ENCODE results near the gene ZFHX3.

Gene ZFHX3

DNA sequence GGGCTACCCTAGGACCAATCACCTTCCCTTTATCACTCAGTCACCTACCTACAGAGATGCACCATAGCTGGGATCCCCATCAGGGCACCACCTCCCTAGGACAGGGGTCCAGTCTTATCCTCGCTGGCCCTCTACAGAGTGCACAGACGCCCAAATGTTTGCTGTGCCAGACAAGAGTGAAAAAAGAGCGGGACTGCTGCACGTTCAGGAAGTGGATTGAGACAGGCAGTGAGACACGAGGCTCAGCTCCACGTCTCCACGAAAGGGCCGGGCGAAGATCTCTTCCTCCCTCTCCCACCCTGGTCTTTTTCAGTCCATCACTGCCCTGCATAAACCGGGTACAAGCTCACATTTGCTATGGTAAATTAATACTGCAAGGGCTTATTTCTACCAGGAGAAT is 95.5 kb downstream of the ZFHX3 start:
- TF ChIP-seq, protein P1, sequence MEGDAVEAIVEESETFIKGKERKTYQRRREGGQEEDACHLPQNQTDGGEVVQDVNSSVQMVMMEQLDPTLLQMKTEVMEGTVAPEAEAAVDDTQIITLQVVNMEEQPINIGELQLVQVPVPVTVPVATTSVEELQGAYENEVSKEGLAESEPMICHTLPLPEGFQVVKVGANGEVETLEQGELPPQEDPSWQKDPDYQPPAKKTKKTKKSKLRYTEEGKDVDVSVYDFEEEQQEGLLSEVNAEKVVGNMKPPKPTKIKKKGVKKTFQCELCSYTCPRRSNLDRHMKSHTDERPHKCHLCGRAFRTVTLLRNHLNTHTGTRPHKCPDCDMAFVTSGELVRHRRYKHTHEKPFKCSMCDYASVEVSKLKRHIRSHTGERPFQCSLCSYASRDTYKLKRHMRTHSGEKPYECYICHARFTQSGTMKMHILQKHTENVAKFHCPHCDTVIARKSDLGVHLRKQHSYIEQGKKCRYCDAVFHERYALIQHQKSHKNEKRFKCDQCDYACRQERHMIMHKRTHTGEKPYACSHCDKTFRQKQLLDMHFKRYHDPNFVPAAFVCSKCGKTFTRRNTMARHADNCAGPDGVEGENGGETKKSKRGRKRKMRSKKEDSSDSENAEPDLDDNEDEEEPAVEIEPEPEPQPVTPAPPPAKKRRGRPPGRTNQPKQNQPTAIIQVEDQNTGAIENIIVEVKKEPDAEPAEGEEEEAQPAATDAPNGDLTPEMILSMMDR (IDR thresholded peaks at IDR 0.05; ENCODE audit: low read depth, low read length) = no peak
- Histone ChIP-seq H3K4me3 (ENCODE audit: low read depth, low read length) (no peak overlapping the region), H3K36me3 (peaks cover 25% of the 10 kb centered on the region), H3K27me3 (no peaks in the 10 kb centered on the region), H3K4me1 (peaks cover 27% of the 10 kb centered on the region), H3K9me3 (no peaks in the 10 kb centered on the region)
- DNase-seq = no peak

DNA sequence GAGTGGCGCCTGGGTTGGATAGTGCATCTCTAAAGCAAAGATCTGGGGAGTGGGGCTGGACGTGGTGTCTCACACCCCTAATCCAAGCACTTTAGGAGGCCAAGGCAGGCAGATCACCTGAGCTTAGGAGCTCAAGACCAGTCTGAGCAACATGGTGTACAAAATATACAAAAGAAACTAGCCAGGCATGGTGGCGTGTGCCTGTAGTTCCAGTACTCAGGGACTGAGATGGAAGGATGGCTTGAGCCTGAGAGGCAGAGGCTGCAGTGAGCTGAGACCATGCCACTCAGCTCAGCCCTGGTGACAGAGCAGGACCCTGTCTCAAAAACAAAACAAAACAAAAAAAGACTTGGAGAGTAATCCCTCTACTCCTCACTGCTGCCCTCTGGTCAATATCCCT is 96.0 kb downstream of the ZFHX3 start:
- H3K36me3 ChIP-seq = peaks cover 21% of the 10 kb centered on the region
- no peak for DNase-seq
- no peaks in the 10 kb centered on the region for H3K9me3 ChIP-seq
- TF ChIP-seq, protein P1 (IDR thresholded peaks at IDR 0.05; ENCODE audit: low read depth, low read length) = no peak
- no peaks in the 10 kb centered on the region for H3K27me3 ChIP-seq
- H3K4me1 ChIP-seq = peaks cover 31% of the 10 kb centered on the region
- no peak overlapping the region for H3K4me3 ChIP-seq (ENCODE audit: low read depth, low read length)

DNA sequence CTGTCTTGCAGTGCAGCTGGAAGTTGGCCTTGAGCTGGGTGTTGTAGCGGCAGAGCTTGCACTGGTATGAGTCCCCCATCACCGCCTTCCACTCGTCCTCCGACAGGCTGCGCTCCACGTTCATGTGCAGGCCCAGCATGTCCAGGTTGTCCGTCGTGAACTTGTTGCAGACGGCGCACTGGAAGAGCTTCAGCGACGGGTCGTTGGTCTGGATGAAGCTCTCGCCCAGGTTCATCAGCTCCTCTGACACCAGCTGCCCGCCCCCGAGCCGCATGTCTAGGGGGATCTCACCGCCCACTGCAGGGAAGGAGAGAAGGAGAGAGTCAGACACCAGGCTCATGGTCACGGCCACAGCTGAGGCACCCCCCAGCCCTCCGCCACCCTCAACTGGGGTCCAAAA is 97.3 kb downstream of the ZFHX3 start:
- DNase-seq = no peak
- no peaks in the 10 kb centered on the region for H3K27me3 ChIP-seq
- no peak overlapping the region for H3K4me3 ChIP-seq (ENCODE audit: low read depth, low read length)
- no peaks in the 10 kb centered on the region for H3K9me3 ChIP-seq
- H3K4me1 ChIP-seq = peaks cover 41% of the 10 kb centered on the region
- peaks cover 21% of the 10 kb centered on the region for H3K36me3 ChIP-seq
- TF ChIP-seq, protein P1 (IDR thresholded peaks at IDR 0.05; ENCODE audit: low read depth, low read length) = no peak

DNA sequence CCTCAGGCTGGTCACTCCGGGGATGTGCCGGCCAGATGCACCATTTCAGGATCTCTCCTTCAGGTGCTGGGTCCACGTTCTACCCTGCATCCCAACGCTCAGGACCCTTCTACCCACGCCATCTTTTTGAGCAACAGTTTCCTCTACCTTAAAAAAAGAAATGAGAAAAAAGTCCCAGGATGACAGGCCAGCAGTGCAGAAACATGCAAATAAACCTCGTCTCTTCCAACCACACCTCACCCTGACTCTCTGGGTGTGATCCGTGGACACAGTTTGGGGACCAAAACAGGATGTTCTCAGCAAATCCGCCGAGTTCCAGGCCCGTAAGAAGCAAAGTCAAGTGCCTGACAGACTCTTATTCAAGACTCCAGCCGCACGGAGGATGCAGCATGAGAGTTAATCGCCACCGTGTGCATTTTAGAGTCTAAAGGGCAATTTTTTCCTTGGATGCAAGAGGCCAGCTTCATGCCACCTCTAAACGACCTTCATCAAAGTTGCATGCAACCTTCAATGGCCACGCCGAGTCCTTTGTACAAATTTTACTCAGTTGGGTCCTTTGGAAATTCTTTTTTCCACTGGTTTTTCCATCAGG is 99.6 kb downstream of the ZFHX3 start:
- H3K4me3 ChIP-seq (ENCODE audit: low read depth, low read length) = peak overlapping the region; percentile 0; the same call in 1 of the 2 replicates
- H3K36me3 ChIP-seq = peaks cover 26% of the 10 kb centered on the region
- peaks cover 35% of the 10 kb centered on the region for H3K4me1 ChIP-seq
- H3K27me3 ChIP-seq = no peaks in the 10 kb centered on the region
- TF ChIP-seq, protein P1 (IDR thresholded peaks at IDR 0.05; ENCODE audit: low read depth, low read length) = no peak
- H3K9me3 ChIP-seq = no peaks in the 10 kb centered on the region
- DNase-seq = no peak

DNA sequence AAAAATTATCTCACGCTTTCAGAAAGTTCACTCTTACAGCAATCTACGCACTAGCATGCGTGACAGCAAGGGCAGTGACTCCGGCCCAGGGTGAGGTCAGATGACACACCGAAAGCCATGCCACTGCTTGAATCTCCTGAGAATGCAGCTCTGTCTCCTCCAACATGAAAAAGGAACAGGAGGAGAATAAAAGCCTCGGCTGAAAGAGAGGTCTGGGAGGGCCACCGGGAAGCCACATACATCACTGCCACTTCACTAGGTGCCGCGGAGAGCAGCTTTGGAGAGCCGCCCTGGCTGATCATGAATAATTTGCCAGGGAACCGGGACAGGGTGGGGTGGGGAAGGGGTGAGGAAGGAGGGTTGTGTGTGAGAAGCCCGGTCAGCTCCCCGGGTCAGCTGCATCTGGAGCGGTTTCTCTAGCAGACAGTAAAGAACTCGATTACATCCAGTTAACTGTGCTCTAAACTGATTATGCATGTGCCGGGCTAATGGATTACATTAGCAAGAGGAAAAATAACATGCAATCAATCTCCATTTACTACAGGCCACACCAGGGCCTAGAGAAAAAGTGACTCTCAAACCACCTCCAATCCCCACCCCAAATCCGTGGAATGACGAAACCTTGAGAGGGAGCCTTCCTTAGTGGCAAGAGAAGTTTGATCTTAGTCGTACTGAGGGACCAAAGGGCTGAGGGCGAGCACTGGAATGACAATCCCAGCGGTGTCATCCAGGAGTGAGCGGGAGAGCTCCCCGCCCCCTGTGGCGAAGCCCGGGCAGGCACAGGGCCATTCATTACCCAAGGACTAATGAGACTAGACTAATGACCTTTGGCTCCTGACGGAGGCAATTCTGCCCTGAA is 100.3 kb downstream of the ZFHX3 start:
- Histone ChIP-seq H3K27me3 (no peaks in the 10 kb centered on the region), H3K4me3 (ENCODE audit: low read depth, low read length) (peak overlapping the region; percentile 30), H3K36me3 (peaks cover 29% of the 10 kb centered on the region), H3K4me1 (peaks cover 30% of the 10 kb centered on the region), H3K9me3 (no peaks in the 10 kb centered on the region)
- peak; percentile 92 for DNase-seq
- TF ChIP-seq, protein P1 (IDR thresholded peaks at IDR 0.05; ENCODE audit: low read depth, low read length) = peak; percentile 31

All from BE2C (cell line).